Upper lobe of right lung (tissue), 1 donor: ENCODE measurements around the gene PCDHA6. TPM values are rescaled to one million over a fixed set of nuclear protein-coding genes. Genes with fewer than 3 reads are reported as not detected.
A peak's percentile ranks its signal among the peaks of the same experiment; 100 is the strongest.
"Not testable (repeated sequence)": the region's sequence is repeated elsewhere in the genome, so short reads cannot be mapped to it uniquely, and the experiment has no call there.

Experiments
- ATAC-seq: fragments of 200-7000 bp; cut with Tn5 transposase; one replicate; pipeline ENCODE4 v1.9.1; 2020; ENCODE audit warnings: mild to moderate bottlenecking, moderate library complexity
- DNase-seq: peaks from one replicate; pipeline ENCODE4 v3.0.0-alpha.2; 2020
- H3K27ac ChIP-seq: fragments of 200-600 bp; one replicate; pipeline ENCODE4 v1.8.0; 2022
- H3K27me3 ChIP-seq: fragments of 200-600 bp; one replicate; pipeline ENCODE4 v1.8.0; 2022; ENCODE audit warnings: mild to moderate bottlenecking
- H3K36me3 ChIP-seq: fragments of 200-600 bp; one replicate; pipeline ENCODE4 v1.8.0; 2022
- H3K4me1 ChIP-seq: fragments of 200-600 bp; one replicate; pipeline ENCODE4 v1.8.0; 2022
- H3K4me3 ChIP-seq: fragments of 200-600 bp; one replicate; pipeline ENCODE4 v1.8.0; 2022; ENCODE audit warnings: mild to moderate bottlenecking
- H3K9me3 ChIP-seq: fragments of 200-600 bp; one replicate; pipeline ENCODE4 v1.8.0; 2022
- CTCF ChIP-seq: fragments of 200-600 bp; IDR thresholded peaks from one replicate; pipeline ENCODE4 v1.8.0; 2022; ENCODE audit warnings: antibody characterized with exemption
- intact Hi-C: fragments of 100-400 bp; cut with DNase I; formaldehyde crosslinking; loops from one replicate; pipeline ENCODE4 v1.11.0; 2022
- total RNA-seq: library from RNA; stranded (reverse); fragmentation: NEBNext Ultra II Directional; extraction: Animal tissue kit (Norgen Biotek cat#: 25700); gene quantifications from one replicate; pipeline ENCODE4 v1.2.1, GENCODE V29; 2021
- donor health status: DM: no; HTN: yes; CAD: no; lungs with severe emphysema.

Gene PCDHA6
- total RNA-seq, 1 donor from 2014 or later: 0.64 TPM

DNA sequence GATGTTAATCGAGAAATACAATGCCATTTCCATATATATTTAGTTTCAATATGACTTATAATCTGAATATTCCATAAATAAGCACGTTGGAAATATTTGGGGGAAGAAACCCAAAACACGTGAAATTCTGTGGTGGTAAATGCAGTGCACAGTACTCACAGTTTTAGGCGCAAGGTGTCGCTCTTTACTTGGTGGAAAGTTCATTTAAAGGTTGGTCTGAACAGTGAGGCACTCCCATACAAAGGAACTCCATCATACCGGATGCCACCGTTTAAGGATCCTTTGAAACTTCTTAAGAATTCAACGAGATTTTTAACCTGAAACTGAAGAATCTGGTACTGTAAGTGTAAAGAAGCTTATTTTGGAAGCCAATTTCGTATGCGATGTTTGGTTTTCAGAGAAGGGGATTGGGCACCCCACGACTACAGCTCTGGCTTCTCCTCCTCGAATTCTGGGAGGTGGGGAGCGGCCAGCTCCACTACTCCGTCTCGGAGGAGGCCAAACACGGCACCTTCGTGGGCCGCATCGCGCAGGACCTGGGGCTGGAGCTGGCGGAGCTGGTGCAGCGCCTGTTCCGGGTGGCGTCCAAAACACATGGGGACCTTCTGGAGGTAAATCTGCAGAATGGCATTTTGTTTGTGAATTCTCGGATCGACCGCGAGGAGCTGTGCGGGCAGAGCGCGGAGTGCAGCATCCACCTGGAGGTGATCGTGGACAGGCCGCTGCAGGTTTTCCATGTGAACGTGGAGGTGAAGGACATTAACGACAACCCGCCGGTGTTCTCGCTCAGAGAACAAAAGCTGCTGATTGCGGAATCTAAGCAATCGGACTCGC lies 41.2 kb downstream of the PCDHA6 start, which contains the start of gene PCDHA11:
Gene PCDHA11, plus strand, starts transcription at position 237 of the 834 bp plus-strand sequence. Its CDS starts 147 bp downstream, at position 384.
- intact Hi-C loops: no loop called here
- Histone ChIP-seq H3K9me3 (no peaks in the 10 kb centered on the region), H3K4me1 (no peaks in the 10 kb centered on the region), H3K36me3 (no peaks in the 10 kb centered on the region), H3K4me3 (peak within 1 kb of the TSS; percentile 27), H3K27ac (no peak within 1 kb of the TSS), H3K27me3 (no peaks in the 10 kb centered on the region)
- TF ChIP-seq CTCF: peak; percentile 36
- ATAC-seq (peak; percentile 68), DNase-seq (no peak)

DNA sequence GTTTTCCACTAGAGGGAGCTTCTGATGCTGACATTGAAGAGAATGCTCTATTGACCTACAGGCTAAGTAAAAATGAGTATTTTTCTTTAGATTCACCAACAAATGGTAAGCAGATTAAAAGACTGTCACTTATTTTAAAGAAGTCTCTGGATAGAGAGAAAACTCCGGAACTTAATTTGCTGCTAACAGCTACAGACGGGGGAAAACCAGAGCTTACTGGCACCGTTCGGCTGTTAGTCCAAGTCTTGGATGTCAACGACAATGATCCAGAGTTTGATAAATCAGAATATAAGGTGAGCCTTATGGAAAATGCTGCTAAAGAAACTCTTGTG lies 41.8 kb downstream of the PCDHA6 start:
- DNase-seq (no peak), ATAC-seq (no peak)
- H3K36me3 ChIP-seq: no peaks in the 10 kb centered on the region
- intact Hi-C loops: no loop called here
- no peak for TF ChIP-seq CTCF
- no peaks in the 10 kb centered on the region for H3K9me3 ChIP-seq
- no peaks in the 10 kb centered on the region for H3K4me1 ChIP-seq
- no peaks in the 10 kb centered on the region for H3K27me3 ChIP-seq
- no peak overlapping the region for H3K4me3 ChIP-seq
- no peak overlapping the region for H3K27ac ChIP-seq

DNA sequence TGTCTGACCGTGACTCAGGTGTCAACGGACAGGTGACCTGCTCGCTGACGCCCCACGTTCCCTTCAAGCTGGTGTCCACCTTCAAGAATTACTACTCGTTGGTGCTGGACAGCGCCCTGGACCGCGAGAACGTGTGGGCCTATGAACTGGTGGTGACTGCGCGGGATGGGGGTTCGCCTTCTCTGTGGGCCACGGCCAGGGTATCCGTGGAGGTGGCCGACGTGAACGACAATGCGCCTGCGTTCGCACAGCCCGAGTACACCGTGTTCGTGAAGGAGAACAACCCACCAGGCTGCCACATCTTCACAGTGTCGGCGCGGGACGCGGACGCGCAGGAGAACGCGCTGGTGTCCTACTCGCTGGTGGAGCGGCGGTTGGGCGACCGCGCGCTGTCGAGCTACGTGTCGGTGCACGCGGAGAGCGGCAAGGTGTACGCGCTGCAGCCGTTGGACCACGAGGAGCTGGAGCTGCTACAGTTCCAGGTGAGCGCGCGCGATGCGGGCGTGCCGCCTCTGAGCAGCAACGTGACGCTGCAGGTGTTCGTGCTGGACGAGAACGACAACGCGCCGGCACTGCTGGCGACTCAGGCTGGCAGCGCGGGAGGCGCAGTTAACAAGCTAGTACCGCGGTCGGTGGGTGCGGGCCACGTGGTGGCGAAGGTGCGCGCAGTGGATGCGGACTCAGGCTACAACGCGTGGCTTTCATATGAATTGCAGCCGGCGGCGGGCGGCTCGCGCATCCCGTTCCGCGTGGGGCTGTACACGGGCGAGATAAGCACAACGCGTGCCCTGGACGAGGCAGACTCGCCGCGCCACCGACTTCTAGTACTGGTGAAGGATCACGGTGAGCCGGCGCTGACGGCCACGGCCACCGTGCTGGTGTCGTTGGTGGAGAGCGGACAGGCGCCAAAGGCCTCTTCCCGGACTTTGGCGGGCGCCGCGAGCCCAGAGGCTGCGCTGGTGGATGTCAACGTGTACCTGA lies 42.8 kb downstream of the PCDHA6 start:
- no peak for TF ChIP-seq CTCF
- no peak overlapping the region for H3K27ac ChIP-seq
- ATAC-seq: peak; percentile 17
- intact Hi-C loops: loop anchor here (10.0 kb wide), 1 partner anchor 174 kb away; no protein-coding TSS in a partner anchor
- DNase-seq: no peak
- H3K9me3 ChIP-seq: no peaks in the 10 kb centered on the region
- H3K4me3 ChIP-seq: no peak overlapping the region
- H3K4me1 ChIP-seq: no peaks in the 10 kb centered on the region
- peaks cover 4% of the 10 kb centered on the region for H3K27me3 ChIP-seq
- no peaks in the 10 kb centered on the region for H3K36me3 ChIP-seq

GRCh38 chr5:140875085-140876065 lies 47.6 kb downstream of the PCDHA6 start, which contains the start of gene PCDHA12:
TSS of gene PCDHA12 (plus strand) at chr5:140875308. CDS start at chr5:140875473, 165 bp downstream.
- H3K27me3 ChIP-seq: peaks cover 12% of the 10 kb centered on the region
- H3K4me3 ChIP-seq: peak within 1 kb of the TSS; percentile 26
- H3K4me1 ChIP-seq: no peaks in the 10 kb centered on the region
- TF ChIP-seq CTCF: peak; percentile 20
- DNase-seq (no peak), ATAC-seq (peak; percentile 78)
- H3K27ac ChIP-seq: no peak within 1 kb of the TSS
- H3K36me3 ChIP-seq: no peaks in the 10 kb centered on the region
- intact Hi-C loops: loop anchor here (10.0 kb wide), 1 partner anchor 169 kb away; no protein-coding TSS in a partner anchor
- H3K9me3 ChIP-seq: no peaks in the 10 kb centered on the region

- not testable (repeated sequence) for H3K4me1 ChIP-seq, ATAC-seq, DNase-seq, H3K27ac ChIP-seq, H3K36me3 ChIP-seq, H3K4me3 ChIP-seq, H3K9me3 ChIP-seq
- H3K27me3 ChIP-seq: peaks cover 12% of the 10 kb centered on the region
- intact Hi-C loops: loop anchor here (10.0 kb wide), 1 partner anchor 168 kb away; no protein-coding TSS in a partner anchor
Observed at GRCh38 chr5:140876541-140877261, 48.9 kb downstream of the PCDHA6 start.
